Dermis microvascular lymphatic vessel endothelial cell (primary cell): Measurements from ENCODE around the gene NEDD4L. TPM values are rescaled to one million over a fixed set of nuclear protein-coding genes. Genes with fewer than 3 reads are reported as not detected.

Source experiments
- DNase-seq, 2 donors: peaks; one replicate each; pipeline versions ENCODE4 v3.0.0 to v3.0.0-alpha.2; 2010; ENCODE audit warnings: low read depth in 2 of 2
- total RNA-seq: library from RNA; depleted of rRNA; stranded (reverse); fragments of >200 nt; gene quantifications from 2 replicates; pipeline ENCODE4 v1.2.1, GENCODE V29; 2014

NEDD4L gene
- total RNA-seq, 1 donor from 2014 or later = 9.2 TPM

GRCh38 chr18:58051765-58052460 is 7.9 kb downstream of the NEDD4L start:
- peak; percentile 27 to 30 for DNase-seq

- no peak for DNase-seq
Observed at GRCh38 chr18:58052960-58053359, 8.9 kb downstream of the NEDD4L start.

GRCh38 chr18:58054041-58054781 is 10.2 kb downstream of the NEDD4L start:
- no peak for DNase-seq

GRCh38 chr18:58055890-58056558 is 12.0 kb downstream of the NEDD4L start:
- no peak for DNase-seq

GRCh38 chr18:58056852-58057251 is 12.8 kb downstream of the NEDD4L start:
- DNase-seq = no peak

- DNase-seq = no peak
Observed at GRCh38 chr18:58057291-58057965, 13.4 kb downstream of the NEDD4L start.

- no peak for DNase-seq
Observed at GRCh38 chr18:58058720-58059119, 14.7 kb downstream of the NEDD4L start.

GRCh38 chr18:58060254-58060653 is 16.2 kb downstream of the NEDD4L start:
- no peak for DNase-seq

- no peak for DNase-seq
Observed at GRCh38 chr18:58061349-58061748, 17.3 kb downstream of the NEDD4L start.

- no peak for DNase-seq
Observed at GRCh38 chr18:58064406-58064998, 20.5 kb downstream of the NEDD4L start.

GRCh38 chr18:58065956-58066355 is 21.9 kb downstream of the NEDD4L start:
- no peak for DNase-seq

GRCh38 chr18:58067601-58068000 is 23.6 kb downstream of the NEDD4L start:
- no peak for DNase-seq

- DNase-seq = no peak
Observed at GRCh38 chr18:58069099-58069498, 25.1 kb downstream of the NEDD4L start.

GRCh38 chr18:58069721-58070292 is 25.8 kb downstream of the NEDD4L start:
- no peak for DNase-seq

GRCh38 chr18:58076052-58076451 is 32.0 kb downstream of the NEDD4L start:
- no peak for DNase-seq

GRCh38 chr18:58077329-58077728 is 33.3 kb downstream of the NEDD4L start:
- DNase-seq = no peak

- no peak for DNase-seq
Observed at GRCh38 chr18:58078889-58079573, 35.0 kb downstream of the NEDD4L start.

GRCh38 chr18:58080451-58080850 is 36.4 kb downstream of the NEDD4L start:
- no peak for DNase-seq

GRCh38 chr18:58087928-58088690 is 44.1 kb downstream of the NEDD4L start:
- DNase-seq = no peak

- no peak for DNase-seq
Observed at GRCh38 chr18:58088691-58089065, 44.7 kb downstream of the NEDD4L start.
